Stimulated activated CD8-positive, alpha-beta memory T cell treated with anti-CD3 and anti-CD28 coated beads, Interleukin-4, amount 100 ng/mL, for 48 hours (primary cell): ENCODE results near the gene SMARCA2.

Experiments used
- DNase-seq: peaks from one replicate; pipeline ENCODE4 v3.0.0-alpha.2; 2020

The SMARCA2 gene

DNA sequence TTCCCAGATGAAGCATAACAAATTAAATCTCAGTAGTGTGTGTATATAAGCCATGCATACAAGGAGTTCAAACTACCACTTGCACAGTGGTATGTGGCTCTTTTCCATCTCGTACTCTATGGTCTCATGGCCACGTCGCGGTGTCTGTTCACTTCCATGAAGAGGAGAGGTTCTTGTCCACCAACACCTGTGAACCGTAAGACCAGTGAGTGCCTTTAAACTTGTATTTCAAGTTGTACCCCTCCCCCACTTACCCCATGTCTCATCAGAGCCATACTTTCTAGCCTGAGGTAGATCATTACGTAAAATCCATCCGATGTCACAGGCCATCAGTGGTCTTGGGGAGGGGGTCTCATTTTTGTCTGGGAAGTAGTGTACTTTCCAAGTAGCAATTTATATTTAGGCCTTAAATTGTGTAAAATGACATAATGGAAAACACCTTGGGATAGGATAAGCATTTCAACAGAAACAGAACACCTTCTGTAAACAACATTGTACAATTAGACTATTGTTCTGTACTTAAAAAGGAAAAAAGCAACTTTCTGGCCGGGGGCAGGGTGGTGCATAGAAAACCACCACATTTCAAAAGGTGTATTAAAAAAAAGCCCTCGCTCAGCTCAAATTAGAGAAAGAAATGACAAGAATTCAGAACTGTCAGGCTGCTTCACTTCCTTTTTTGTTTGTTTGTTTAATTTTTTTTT lies 163.0 kb downstream of the SMARCA2 start:
- no peak for DNase-seq

DNA sequence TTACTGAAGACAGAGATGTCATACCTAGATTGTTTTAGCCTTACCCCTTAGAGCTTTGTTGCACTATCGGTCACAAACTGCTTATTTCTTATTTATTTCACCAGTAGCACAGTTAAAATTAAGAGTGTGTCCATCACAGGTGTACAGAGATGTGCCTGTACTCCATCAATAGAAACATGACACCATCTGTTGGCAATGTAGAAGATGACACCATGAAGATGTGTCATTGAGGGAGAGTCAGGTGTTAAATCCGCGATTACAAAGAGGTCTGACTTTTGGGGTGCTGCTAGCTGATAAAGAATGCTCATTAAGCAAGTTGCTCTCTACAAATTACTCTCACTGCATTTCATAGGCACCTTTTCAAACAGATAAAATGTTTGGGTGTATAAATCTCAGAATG lies 164.4 kb downstream of the SMARCA2 start:
- no peak for DNase-seq

DNA sequence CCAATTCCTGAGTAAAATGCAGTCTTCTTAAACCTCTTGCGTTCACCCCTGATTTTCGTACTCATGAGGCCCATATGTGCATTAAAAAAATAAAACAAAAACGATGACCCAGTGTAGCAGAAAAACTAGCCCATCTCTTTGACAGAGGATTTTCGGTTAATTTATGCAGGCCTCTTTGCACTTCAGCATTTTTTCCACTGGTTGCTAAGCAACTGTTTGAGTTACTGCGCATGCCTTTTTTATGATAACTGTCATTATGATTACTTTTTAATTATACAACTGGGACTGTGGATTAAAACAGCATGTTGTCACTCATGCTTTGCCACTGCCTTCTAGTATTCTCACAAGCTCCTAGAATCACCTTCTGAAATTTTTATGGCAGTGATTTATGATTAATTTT lies 165.0 kb downstream of the SMARCA2 start:
- DNase-seq = no peak

DNA sequence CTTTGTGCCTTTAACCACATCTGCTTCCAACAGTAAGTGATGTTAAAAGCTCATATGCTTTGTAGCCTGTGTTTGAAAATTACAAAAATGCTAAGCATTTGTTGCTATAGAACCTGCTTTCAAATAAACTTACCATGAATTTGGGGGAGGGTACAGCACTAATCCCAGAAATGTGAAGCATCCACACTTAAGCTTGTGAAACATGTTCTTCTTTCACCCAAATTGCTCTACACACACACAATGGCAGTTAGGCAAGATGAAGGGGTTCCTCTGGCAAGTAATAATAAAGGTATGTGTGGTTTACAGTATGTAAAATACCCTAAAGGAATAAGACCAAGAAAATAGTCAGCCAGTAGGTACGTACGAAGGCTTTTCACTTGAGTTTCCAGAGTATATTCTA lies 165.6 kb downstream of the SMARCA2 start:
- no peak for DNase-seq

DNA sequence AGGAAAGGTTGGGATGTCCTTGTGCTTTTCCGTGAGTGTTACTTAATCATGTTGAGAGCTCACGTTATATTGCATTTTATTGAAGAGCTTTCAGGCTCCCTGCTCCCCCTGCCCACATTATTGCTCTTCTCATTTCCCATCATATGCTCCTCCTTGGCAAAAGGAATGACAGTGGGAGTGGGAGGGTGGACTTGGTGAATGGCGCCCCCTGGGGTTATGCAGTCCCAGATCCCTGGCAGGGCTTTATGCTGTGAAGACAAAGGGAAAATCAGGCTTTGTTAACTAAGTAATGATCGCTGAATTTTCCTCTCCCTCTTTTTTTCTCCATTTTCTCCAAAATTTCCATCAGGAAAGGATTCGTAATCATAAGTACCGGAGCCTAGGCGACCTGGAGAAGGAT lies 166.6 kb downstream of the SMARCA2 start:
- peak; percentile 53 for DNase-seq

DNA sequence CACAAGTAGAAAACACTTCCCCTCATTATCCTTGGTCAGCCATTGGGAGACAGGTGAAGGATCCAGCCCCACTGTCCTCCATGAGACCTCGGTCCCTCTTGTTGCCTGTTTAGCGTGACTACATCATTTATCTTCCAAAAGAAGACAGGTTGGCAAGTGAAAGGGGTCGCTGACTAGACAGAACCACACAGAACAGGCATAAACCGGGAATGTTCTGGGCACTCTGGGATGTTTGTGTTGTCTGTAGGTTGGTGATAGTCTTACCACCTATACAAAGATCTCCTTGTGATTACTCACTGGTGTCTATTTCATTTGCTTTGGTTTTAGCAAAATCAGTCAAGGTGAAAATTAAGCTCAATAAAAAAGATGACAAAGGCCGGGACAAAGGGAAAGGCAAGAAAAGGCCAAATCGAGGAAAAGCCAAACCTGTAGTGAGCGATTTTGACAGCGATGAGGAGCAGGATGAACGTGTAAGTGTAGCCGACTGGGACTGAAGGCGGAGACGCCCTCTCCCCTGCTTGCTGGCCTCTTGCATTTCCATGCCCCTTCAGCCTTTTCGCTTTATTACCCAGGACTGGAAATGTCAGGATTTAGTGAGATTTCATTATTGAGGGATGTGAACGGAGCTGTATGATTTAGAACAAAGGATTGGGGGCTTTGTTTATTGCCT lies 175.9 kb downstream of the SMARCA2 start:
- no peak for DNase-seq

DNA sequence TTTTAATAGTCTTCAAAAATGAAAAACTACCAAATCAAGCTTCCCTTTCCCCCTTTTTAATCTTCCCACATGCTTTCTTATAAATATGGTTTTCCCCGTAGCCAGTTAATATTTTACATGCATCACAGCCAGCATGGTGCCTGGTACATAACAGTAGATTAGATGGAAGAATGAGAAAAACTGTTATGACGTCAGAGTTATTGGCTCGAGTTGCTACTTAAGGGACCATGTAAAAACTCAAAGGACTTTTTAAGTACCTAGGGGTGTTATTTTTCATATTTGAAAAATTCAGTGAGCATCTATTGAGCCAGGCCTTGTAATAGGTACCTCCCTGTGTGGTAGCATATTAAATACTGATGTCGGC lies 176.4 kb downstream of the SMARCA2 start:
- DNase-seq = no peak

DNA sequence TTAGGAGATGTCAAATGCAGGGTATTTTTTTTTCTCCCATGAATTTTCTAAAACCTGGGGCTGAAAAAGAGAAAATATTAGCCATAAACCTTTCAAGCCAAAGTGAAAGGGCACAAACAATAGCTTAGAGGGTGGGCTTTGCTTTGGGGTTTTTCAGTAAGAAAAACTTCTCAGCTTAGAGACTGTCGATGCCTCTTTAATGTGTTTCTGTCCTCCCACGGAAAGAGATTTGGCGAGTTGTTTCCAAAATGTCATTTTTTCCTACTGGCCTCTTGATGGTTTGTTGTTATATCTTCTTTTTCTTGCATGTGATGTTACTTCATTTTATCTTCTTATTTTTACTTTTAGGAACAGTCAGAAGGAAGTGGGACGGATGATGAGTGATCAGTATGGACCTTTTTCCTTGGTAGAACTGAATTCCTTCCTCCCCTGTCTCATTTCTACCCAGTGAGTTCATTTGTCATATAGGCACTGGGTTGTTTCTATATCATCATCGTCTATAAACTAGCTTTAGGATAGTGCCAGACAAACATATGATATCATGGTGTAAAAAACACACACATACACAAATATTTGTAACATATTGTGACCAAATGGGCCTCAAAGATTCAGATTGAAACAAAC lies 177.3 kb downstream of the SMARCA2 start:
- DNase-seq = no peak

DNA sequence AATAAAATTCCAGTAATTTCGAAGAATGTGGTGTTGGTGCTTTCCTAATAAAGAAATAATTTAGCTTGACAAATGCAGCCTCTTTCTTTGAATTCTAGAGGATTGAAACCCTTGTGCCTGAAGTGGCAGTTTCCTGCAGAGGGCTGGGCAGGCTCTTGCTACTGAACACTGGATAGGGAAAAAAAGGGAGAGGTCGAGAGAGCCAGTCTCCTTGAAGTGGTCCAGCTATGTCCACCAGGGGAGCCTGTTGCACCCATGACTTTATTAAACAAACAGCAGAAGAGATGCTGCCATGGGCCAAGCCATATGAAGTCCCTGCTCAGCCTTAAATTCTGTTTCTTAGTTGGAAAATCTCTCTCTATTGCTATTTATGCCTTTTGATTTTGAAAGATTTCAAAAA lies 178.4 kb downstream of the SMARCA2 start:
- DNase-seq = no peak

DNA sequence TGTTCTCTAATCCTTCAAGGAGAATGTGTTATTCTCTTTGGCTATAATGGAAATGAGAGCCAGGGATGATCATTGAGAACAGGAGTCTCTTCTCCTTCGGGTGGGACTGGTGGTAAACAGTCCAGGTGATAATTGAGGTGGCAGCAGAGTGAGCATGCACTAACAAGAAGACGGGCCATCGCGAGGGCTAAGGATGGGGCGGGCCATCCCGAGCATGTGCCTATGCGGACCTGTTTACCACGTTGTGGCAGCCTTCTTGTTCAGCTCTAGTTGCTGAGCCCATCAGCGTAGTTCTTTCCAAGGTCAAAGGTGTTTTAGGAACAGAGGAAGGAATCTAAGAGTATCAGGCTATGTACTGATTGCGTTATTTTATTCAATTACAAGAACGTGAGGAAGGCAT lies 180.1 kb downstream of the SMARCA2 start:
- DNase-seq = no peak

DNA sequence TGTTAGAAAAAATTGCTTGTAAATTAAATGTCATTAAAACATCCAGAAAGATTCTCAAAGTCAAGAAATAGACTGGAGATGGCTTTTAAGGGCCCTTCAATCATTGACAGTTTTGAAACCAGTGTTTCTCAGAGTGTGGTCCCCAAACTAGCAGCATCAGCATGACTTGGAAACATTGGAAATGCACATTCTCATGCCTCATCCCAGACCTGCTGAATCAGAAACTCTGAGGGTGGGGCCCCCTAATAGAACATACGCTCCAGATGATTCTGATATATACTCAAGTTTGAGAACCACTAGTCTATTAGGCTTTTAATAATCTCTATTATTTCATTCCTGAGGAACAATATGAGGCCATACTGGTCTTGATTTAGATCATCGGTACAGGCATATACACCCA lies 181.6 kb downstream of the SMARCA2 start:
- DNase-seq = no peak

DNA sequence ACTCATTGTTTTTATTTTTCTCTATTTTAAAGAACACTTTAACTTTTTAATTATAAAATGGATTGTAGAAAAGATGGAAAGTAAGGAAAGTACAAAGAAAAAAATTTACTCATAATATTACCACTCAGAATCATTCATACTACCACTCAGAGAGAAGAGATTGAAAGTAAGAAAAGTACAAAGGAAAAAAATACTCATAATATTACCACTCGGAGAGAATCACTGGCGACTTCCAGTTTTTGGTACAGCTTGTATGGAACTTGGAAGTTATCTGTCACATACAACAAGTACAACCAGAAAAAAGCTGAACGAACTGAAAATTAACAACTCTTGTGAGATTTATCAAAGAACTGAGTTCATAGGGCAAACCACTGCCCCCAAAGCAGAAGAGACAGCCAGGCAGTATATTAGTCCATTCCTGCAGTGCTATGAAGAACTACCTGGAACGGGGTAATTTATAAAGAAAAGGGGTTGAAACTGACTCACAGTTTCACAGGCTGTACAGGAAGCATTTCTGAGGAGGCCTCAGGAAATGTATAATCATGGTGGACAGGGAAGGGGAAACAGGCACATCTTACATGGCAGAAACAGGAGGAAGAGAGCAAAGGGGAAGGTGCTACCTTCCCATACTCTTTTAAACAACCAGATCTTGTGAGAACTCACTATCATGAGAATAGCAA lies 183.9 kb downstream of the SMARCA2 start:
- no peak for DNase-seq

DNA sequence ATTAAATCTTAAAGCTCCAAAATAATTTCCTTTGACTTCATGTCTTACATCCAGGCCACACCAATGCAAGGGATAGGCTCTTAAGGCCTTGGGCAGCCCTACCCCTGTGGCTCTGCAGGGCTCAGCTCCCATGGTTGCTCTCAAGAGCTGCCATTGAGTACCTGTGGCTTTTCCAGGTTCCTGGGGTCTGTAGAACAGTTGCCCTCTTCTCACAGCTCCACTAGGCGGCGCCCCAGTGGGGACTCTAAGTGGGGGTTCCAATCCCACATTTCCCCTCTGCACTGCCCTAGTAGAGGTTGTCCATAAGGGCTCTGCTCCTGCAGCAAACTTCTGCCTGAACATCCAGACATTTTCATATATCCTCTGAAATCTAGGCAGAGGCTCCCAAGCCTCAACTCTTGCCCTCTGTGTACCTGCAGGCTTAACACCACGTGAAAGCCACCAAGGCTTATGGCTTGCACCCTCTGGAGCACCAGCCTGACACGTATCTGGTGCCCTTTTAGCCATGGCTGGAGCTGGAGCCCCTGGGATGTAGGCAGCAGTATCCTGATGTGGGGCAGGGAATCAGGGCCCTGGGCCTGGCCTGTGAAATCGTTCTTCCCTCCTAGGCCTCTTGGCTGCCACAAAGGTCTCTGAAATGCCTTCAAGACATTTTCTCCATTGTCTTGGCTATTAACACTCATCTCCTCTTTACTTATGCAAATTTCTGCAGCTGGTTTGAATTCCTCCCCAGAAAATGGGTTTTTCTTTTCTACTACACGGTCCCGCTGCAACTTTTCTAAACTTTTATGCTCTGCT lies 185.1 kb downstream of the SMARCA2 start:
- DNase-seq = no peak

DNA sequence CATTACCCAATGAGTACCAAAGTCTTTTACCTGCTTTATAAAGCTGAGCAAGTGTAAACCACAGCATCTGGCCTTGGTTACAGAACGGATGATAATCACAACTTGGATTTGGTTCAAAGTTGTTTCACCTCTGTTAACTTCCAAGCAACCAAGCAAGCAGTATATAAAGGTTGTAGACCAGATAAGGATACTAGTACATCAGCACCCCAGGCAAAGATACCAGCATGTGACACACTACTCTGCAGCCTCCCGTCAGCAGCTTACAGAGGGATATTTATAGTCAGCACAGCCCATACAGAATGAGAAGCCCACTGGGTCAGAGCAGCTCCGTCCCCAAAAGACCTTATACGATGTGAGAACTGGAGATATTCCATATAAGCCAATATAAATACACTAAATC lies 193.3 kb downstream of the SMARCA2 start:
- DNase-seq = no peak

DNA sequence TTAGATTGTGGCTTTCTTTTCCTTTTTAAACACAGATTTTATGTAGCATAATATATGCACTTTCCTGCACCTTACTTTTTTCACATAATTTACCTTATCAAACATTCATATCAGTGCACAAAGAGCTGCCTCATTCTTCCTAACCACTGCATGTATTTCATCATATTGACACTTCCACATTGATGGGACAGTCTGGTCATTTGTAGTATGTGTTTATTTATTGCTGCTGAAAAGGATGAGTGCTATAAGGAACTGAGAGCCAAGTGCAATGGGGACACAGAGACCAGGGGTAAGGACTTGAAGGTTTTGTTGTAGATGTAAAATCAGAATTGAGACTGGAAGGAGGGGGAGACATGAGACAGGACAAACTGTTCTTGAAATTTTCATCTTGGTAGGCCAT lies 193.8 kb downstream of the SMARCA2 start:
- DNase-seq = no peak

DNA sequence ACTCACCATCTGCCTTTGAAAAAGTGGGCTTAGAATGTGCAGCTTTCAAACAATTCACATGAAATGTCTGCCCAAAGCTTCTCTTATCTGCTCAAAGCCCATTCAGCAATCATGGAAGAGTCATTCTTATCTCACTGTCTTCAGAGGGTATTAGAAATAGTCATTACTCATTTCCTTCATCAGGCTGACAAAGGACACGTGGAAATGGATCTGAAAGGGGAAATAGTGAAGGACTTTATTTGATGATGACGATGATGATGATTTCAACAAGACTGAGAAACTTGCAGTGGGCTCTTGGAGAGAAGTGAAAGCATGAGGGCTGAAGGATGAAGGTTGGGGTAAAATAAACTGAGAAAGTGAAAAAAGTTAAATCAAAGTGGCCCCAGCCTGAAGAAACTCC lies 194.3 kb downstream of the SMARCA2 start:
- no peak for DNase-seq

DNA sequence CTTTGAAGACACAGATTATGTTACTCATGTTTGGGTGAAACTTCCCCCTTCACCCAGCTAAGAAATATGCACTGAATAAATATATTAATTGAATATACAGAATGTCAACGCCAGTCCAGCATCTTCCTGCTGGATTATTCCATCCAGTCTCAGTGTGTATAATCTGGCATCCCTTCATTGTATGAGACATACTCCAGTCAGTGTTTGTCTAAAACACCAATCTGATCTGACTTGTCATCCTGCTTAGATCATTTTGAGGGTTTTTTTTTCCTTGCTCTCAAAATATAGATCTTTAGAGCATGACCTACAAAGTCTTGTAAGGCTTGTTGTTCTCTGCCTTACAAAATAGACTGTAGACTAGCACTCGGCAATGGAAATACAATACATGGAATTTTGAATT lies 195.1 kb downstream of the SMARCA2 start:
- no peak for DNase-seq

DNA sequence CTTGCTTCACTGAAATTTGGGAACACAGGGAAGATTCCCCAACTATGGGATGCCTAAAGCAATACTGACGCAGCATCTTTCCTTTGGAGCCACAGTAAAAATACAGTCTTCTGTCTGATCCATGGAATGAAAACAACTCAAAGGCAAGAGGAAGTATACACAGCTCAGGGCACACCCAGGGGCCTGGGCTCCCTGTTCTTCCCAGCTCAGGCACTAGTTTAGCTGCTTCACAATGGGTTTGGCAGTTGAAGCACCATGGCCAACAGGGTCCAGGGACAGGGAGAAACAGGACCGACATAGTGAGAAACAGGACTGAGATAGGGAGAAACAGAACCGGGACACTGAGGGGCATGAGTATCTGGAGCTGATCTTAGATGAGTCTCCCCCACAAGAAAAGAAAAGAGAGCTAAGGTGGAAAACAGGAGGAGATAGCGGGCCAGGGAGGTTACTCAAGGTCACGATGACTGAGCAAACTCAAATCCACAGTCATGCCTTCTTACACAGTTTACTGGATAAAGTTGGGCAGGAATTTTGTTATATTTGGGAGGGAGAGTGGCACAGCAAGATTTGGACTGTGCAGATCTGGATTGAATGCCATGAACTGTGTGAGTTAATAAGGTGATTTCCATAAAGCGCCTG lies 198.8 kb downstream of the SMARCA2 start:
- no peak for DNase-seq

DNA sequence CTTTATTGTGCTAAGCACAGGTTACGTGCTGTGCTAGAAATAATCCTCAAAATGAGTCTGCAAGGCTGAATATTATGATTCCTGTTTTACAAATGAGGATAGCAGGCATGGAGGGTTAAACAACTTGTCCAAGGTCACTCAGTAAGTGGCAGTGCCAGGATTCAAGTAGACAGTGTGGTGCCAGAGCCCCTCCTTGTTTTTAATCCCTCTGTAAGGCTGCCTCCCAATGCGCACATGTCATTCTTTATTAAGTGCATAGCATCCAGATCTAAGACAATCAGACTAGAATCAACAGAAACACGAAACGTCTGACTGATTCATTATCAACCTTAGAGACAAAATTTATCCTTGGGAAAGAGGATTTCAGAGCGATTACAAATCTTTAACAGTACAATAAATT lies 199.6 kb downstream of the SMARCA2 start:
- no peak for DNase-seq

DNA sequence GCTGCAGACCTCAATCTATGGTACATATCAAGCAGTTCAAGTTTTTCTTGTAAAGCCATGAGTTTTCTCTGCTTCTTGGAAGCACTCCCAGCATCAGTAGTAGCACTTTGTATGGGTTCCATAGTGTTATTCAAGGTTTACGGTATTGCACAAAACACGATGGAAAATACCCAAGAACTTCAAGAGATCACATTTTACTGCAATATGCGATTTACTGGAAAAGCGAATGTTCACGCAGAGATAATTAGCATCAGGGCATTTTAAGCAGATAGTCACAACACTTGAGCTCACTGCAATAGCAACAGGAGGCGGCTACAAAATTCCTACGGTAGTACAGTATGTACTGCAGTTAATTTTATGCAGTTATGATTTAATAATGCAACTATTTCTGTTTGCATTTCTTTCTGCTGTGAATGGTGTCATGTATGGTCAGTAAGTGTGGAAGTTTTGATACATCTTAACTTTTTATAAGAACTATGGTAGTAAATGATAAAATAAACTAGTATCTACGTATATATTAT lies 200.8 kb downstream of the SMARCA2 start:
- DNase-seq = no peak

DNA sequence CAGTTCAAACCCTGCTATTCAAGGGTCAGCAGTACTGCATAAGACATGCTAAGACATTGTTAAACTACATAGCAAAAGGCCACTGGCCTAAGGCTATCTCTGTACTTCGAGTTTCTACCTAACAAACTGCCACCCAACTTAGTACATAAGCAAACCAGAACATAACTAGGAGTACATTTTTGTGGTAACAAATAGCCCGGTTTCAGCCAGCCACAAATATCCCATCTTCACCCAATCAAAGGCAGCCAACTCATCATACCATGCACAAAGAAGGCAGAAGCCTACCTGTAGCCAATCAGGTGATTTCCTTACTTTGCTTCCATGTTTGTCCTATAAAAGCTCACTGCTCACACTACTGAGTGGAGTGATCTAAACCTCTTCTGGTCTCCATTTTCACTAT lies 201.4 kb downstream of the SMARCA2 start:
- DNase-seq = no peak

DNA sequence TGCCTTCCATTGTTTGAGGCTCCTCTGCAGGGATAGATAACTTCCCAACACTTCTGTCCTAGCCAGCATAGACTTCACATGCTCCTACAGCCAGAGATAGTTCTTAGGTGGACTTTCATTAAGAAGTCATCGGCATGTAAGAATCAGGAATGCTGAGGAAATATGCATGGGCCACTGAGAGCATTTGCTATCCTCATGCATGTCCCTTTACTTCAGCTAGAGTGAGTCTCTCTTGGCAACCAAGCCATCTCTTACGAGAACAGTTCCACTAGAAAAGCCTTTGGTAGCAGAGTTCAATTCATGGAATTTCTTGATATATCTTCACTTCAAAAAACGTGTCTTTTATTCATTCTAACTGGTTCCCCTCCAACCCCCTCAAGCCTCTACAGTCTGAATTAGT lies 202.4 kb downstream of the SMARCA2 start:
- no peak for DNase-seq
